Progenitor cell of endocrine pancreas (in vitro differentiated cells): Measurements from ENCODE around the gene CSGALNACT2. TPM values are rescaled to one million over a fixed set of nuclear protein-coding genes. Genes with fewer than 3 reads are reported as not detected.

Experiments
- DNase-seq: peaks from one replicate; pipeline ENCODE4 v3.0.0; 2021; ENCODE audit warnings: low spot score; ENCODE audit not compliant: unreplicated experiment
- H3K27ac Mint-ChIP-seq: 2 replicates; pipeline ENCODE4 v1.8.0; 2021; ENCODE audit warnings: mild to moderate bottlenecking, moderate library complexity, mixed read lengths
- H3K27me3 Mint-ChIP-seq: 2 replicates; pipeline ENCODE4 v1.8.0; 2021; ENCODE audit warnings: mixed read lengths
- H3K36me3 Mint-ChIP-seq: 2 replicates; pipeline ENCODE4 v1.8.0; 2022; ENCODE audit warnings: mixed read lengths; ENCODE audit not compliant: insufficient read depth
- H3K4me1 Mint-ChIP-seq: 2 replicates; pipeline ENCODE4 v1.8.0; 2021; ENCODE audit warnings: low read depth, mixed read lengths
- H3K4me3 Mint-ChIP-seq: 2 replicates; pipeline ENCODE4 v1.8.0; 2021; ENCODE audit warnings: low read depth, mild to moderate bottlenecking, moderate library complexity, mixed read lengths
- H3K9me3 Mint-ChIP-seq: 2 replicates; pipeline ENCODE4 v1.8.0; 2021; ENCODE audit warnings: low read depth, mixed read lengths
- total RNA-seq: library from RNA; stranded (reverse); gene quantifications from 2 replicates; pipeline ENCODE4 v1.2.1, GENCODE V29; 2021
- TF ChIP-seq, protein P1 (sequence below): fragments of 200-600 bp; sonication (generic); IDR thresholded peaks from one replicate; pipeline ENCODE4 v1.5.0; 2021; ENCODE audit warnings: antibody characterized with exemption, mild to moderate bottlenecking; ENCODE audit not compliant: unreplicated experiment

CSGALNACT2 gene
- total RNA-seq, 1 donor from 2014 or later, result 8.9 TPM

DNA sequence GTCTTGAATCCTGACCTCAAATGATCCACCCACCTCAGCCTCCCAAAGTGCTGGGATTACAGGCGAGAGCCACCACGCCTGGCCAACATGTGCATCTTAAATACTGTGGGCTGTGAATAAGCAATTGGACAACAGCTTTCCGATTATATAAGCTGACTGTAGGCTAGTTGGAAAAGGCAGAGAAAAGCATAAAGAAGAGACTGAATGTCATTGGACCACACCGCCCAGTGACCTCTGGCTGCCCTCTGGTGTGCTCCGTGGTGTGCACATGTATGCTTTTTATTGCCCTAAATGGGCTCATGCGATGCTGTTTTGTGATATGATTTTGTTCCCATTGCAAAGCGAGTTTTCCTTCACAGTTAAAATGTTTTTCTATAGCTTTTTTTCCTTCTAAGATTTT, 15.4 kb upstream of the CSGALNACT2 start:
- Mint-ChIP-seq H3K9me3 (no peaks in the 10 kb centered on the region), H3K4me1 (no peaks in the 10 kb centered on the region), H3K36me3 (no peaks in the 10 kb centered on the region), H3K4me3 (no peak overlapping the region), H3K27me3 (peaks cover 9% of the 10 kb centered on the region), H3K27ac (no peak overlapping the region)
- DNase-seq, result no peak
- TF ChIP-seq, protein P1, sequence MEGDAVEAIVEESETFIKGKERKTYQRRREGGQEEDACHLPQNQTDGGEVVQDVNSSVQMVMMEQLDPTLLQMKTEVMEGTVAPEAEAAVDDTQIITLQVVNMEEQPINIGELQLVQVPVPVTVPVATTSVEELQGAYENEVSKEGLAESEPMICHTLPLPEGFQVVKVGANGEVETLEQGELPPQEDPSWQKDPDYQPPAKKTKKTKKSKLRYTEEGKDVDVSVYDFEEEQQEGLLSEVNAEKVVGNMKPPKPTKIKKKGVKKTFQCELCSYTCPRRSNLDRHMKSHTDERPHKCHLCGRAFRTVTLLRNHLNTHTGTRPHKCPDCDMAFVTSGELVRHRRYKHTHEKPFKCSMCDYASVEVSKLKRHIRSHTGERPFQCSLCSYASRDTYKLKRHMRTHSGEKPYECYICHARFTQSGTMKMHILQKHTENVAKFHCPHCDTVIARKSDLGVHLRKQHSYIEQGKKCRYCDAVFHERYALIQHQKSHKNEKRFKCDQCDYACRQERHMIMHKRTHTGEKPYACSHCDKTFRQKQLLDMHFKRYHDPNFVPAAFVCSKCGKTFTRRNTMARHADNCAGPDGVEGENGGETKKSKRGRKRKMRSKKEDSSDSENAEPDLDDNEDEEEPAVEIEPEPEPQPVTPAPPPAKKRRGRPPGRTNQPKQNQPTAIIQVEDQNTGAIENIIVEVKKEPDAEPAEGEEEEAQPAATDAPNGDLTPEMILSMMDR, result no peak

GRCh38 chr10:43123361-43124093, 14.7 kb upstream of the CSGALNACT2 start:
- Mint-ChIP-seq H3K4me1 (no peaks in the 10 kb centered on the region), H3K9me3 (no peaks in the 10 kb centered on the region), H3K36me3 (no peaks in the 10 kb centered on the region), H3K27ac (no peak overlapping the region), H3K27me3 (peaks cover 8% of the 10 kb centered on the region), H3K4me3 (no peak overlapping the region)
- no peak for DNase-seq
- TF ChIP-seq, protein P1, result no peak

DNA sequence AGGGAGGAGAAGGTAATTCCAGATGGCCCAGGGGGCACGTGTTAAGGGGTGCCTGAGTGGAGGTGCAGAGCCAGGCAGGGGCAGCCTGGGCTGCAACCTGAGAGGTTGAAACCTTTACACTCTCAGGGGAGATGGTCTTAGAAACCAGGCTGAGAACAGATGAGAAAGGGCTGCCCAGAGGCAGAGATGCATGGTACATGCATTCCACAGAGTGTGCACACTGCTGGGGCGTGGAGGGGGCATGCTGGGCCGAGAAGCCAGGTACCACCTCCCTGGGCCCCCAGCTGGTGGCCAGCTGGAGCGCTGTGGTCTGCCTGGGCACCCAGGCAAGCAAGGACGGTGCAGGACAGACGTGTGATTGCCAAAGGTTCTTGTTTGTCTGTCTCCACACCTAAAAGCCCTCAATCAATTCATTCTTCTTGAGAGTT, 14.1 kb upstream of the CSGALNACT2 start:
- H3K4me1 Mint-ChIP-seq, result no peaks in the 10 kb centered on the region
- H3K9me3 Mint-ChIP-seq, result no peaks in the 10 kb centered on the region
- no peak overlapping the region for H3K4me3 Mint-ChIP-seq
- H3K27ac Mint-ChIP-seq, result no peak overlapping the region
- no peaks in the 10 kb centered on the region for H3K36me3 Mint-ChIP-seq
- TF ChIP-seq, protein P1, result no peak
- H3K27me3 Mint-ChIP-seq, result peaks cover 8% of the 10 kb centered on the region
- no peak for DNase-seq

DNA sequence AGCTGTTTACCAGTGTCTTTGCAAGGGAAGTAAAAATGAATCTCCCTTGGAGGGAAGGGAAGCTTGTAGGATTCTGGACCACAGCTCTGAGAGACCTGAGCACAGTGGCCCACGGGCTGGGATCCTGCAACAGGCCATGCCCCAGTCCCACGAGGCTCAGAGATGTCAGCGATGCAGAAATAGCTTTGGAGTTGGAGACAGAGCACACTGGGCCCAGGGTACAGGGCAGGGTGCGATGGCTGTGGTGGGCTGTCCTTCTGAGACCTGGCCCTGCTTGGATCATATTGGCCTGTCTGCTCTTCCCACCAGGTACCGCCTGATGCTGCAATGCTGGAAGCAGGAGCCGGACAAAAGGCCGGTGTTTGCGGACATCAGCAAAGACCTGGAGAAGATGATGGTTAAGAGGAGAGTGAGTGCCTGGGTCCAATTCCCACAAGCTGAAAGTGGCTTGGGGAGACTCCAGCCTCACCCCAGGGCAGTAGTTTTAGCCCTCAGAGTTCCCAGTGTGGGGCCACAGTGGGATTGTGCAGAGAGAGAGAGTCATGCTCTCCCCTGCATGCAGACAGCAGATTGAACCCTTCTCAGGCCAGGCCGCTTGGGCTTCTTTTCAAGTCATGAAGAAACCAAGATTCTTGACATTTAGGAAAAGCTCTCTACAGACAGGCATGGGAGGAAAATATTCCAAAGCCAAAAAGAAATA, 13.5 kb upstream of the CSGALNACT2 start:
- Mint-ChIP-seq H3K27ac (no peak overlapping the region), H3K27me3 (peaks cover 8% of the 10 kb centered on the region), H3K4me1 (no peaks in the 10 kb centered on the region), H3K36me3 (no peaks in the 10 kb centered on the region), H3K4me3 (no peak overlapping the region), H3K9me3 (no peaks in the 10 kb centered on the region)
- no peak for DNase-seq
- TF ChIP-seq, protein P1, result no peak

DNA sequence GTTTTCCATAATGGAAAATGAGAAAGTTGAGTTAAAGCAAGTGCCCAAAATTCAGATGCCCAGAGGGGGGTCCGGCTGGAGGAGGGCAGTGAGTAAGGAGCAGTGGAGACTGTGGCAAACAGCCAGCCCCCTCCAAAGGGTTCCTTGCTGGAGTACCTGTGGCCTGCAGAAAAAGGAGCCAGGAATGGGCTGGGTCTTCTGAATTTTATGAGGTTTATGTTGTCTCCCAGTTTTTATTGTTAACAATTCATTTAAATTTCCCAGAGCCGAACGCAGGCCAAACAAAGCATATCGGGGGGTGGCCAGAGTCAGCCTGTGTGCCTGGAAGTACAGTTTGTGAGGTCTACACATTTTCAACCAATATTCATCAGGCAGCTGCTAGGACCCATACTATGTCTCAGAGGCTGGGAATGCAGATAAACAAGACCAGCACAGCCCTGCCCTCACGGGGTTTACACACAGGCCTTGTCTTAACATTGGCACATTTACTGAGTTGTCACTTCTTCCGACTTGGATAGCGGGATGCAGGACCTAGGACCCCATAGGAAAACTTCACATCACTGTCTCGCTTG, 12.9 kb upstream of the CSGALNACT2 start:
- TF ChIP-seq, protein P1, result no peak
- H3K27ac Mint-ChIP-seq, result no peak overlapping the region
- no peaks in the 10 kb centered on the region for H3K36me3 Mint-ChIP-seq
- H3K4me1 Mint-ChIP-seq, result no peaks in the 10 kb centered on the region
- no peaks in the 10 kb centered on the region for H3K9me3 Mint-ChIP-seq
- no peak overlapping the region for H3K4me3 Mint-ChIP-seq
- no peak for DNase-seq
- H3K27me3 Mint-ChIP-seq, result peaks cover 8% of the 10 kb centered on the region
